Breast epithelium (tissue), 4 donors: ENCODE data around the gene MESP1. TPM values are rescaled to one million over a fixed set of nuclear protein-coding genes. Genes with fewer than 3 reads are reported as not detected.

Experiments used
- DNase-seq, 2 donors: peaks; one replicate each; pipeline ENCODE4 v3.0.0-alpha.2; 2019; ENCODE audit warnings: low spot score in 2 of 2
- H3K27ac ChIP-seq, 2 donors: fragments of 200-600 bp; sonication (generic) in 1 of 2; one replicate each; pipeline ENCODE4 v1.5.1; 2016 to 2019; ENCODE audit warnings: mild to moderate bottlenecking in 1 of 2
- H3K27me3 ChIP-seq, 2 donors: fragments of 200-600 bp; sonication (generic) in 1 of 2; one replicate each; pipeline versions ENCODE4 v1.5.1 to v1.6.0; 2017 to 2019; ENCODE audit warnings: control low read depth in 1 of 2, mild to moderate bottlenecking in 1 of 2
- H3K36me3 ChIP-seq: fragments of 200-600 bp; one replicate; pipeline ENCODE4 v1.5.1; 2019
- H3K4me1 ChIP-seq, 2 donors: fragments of 200-600 bp; sonication (generic); one replicate each; pipeline ENCODE4 v1.5.1; 2016 to 2019; ENCODE audit warnings: control low read depth in 1 of 2
- H3K4me3 ChIP-seq, 3 donors: fragments of 200-600 bp; sonication (generic); 1 replicate in 2 of 3; 2 replicates in 1 of 3; pipeline ENCODE4 v1.5.1; 2016 to 2019; ENCODE audit warnings: mild to moderate bottlenecking in 3 of 3, moderate library complexity in 2 of 3
- H3K9me3 ChIP-seq, 2 donors: fragments of 200-600 bp; sonication (generic) in 1 of 2; one replicate each; pipeline ENCODE4 v1.5.1; 2016 to 2019; ENCODE audit warnings: control low read depth in 1 of 2
- CTCF ChIP-seq, 3 donors: fragments of 450-650 bp; IDR thresholded peaks; one replicate each; pipeline ENCODE4 v1.5.1; 2016 to 2017; ENCODE audit warnings: antibody characterized with exemption in 3 of 3, mild to moderate bottlenecking in 3 of 3, moderate library complexity in 3 of 3
- POLR2A ChIP-seq: fragments of 450-650 bp; IDR thresholded peaks from one replicate; pipeline ENCODE4 v1.6.1; 2016; ENCODE audit warnings: antibody characterized with exemption, mild to moderate bottlenecking, moderate library complexity
- POLR2AphosphoS5 ChIP-seq, 3 donors: sonication (generic); formaldehyde crosslinking; IDR thresholded peaks; one replicate each; pipeline ENCODE4 v1.6.1; 2017; ENCODE audit warnings: antibody characterized with exemption in 3 of 3
- intact Hi-C: fragments of 100-400 bp; cut with DNase I; formaldehyde crosslinking; loops from one replicate; pipeline ENCODE4 v1.15.1; 2023; ENCODE audit warnings: low total_unique reads
- total RNA-seq, 3 donors: library from RNA; depleted of rRNA; stranded (reverse); fragments of >200 nt; gene quantifications; one replicate each; pipeline ENCODE4 v1.1.0, GENCODE V29; 2016

The MESP1 gene
- total RNA-seq, 3 donors from 2014 or later, result 5.9 to 12.8 (median 6.2) TPM

GRCh38 chr15:89751748-89752147 is 699 bp upstream of the MESP1 start:
- intact Hi-C loops, result loop anchor here (10.0 kb wide), 1 partner anchor 107 kb away; no protein-coding TSS in a partner anchor
- Histone ChIP-seq H3K4me1 (peaks cover 0 to 13% of the 10 kb centered on the region in 2 donors), H3K27me3 (no peaks in the 10 kb centered on the region), H3K4me3 (no peak overlapping the region), H3K27ac (peak overlapping the region; percentile 84), H3K36me3 (no peaks in the 10 kb centered on the region), H3K9me3 (no peaks in the 10 kb centered on the region)
- DNase-seq, result peak; percentile 65 to 71
- TF ChIP-seq CTCF (IDR thresholded peaks at IDR 0.05), result no peak
- peak in 1 of 3 donors; percentile 31 for TF ChIP-seq POLR2AphosphoS5 (IDR thresholded peaks at IDR 0.05)
- TF ChIP-seq POLR2A, result no peak

- H3K27ac ChIP-seq, result peak overlapping the region; percentile 84
- peak overlapping the region; percentile 66 to 86 (median 66) for H3K4me3 ChIP-seq
- no peaks in the 10 kb centered on the region for H3K36me3 ChIP-seq
- no peak for DNase-seq
- intact Hi-C loops, result loop anchor here (5.0 to 10.0 kb wide), 2 partner anchors 105 to 127 kb away; no protein-coding TSS in a partner anchor
- TF ChIP-seq POLR2AphosphoS5 (IDR thresholded peaks at IDR 0.05) (no peak), CTCF (IDR thresholded peaks at IDR 0.05) (no peak), POLR2A (no peak)
- no peaks in the 10 kb centered on the region for H3K9me3 ChIP-seq
- H3K27me3 ChIP-seq, result no peaks in the 10 kb centered on the region
- peaks cover 0 to 13% of the 10 kb centered on the region in 2 donors for H3K4me1 ChIP-seq
Measured at GRCh38 chr15:89749951-89750559, 994 bp downstream of the MESP1 start.

- intact Hi-C loops, result loop anchor here (5.0 kb wide), 1 partner anchor 128 kb away; no protein-coding TSS in a partner anchor
- peak overlapping the region in 2 of 3 donors; percentile 66 to 86 for H3K4me3 ChIP-seq
Measured at GRCh38 chr15:89749526-89749925, 1.5 kb downstream of the MESP1 start.

GRCh38 chr15:89749054-89749453 is 2.0 kb downstream of the MESP1 start:
- no peak for DNase-seq
- H3K27me3 ChIP-seq, result no peaks in the 10 kb centered on the region
- TF ChIP-seq POLR2A, result no peak
- TF ChIP-seq POLR2AphosphoS5 (IDR thresholded peaks at IDR 0.05), result no peak
- no peak for TF ChIP-seq CTCF (IDR thresholded peaks at IDR 0.05)
- no peak overlapping the region for H3K4me3 ChIP-seq
- intact Hi-C loops, result loop anchor here (5.0 kb wide), 1 partner anchor 128 kb away; no protein-coding TSS in a partner anchor
- H3K9me3 ChIP-seq, result no peaks in the 10 kb centered on the region
- H3K27ac ChIP-seq, result no peak overlapping the region
- H3K36me3 ChIP-seq, result no peaks in the 10 kb centered on the region
- peaks cover 0 to 13% of the 10 kb centered on the region in 2 donors for H3K4me1 ChIP-seq

More at GRCh38 chr15:89749526-89749925, 1.5 kb downstream of the MESP1 start:
- Histone ChIP-seq H3K27ac (peak overlapping the region in 1 of 2 donors; percentile 84), H3K36me3 (no peaks in the 10 kb centered on the region), H3K27me3 (no peaks in the 10 kb centered on the region), H3K9me3 (no peaks in the 10 kb centered on the region), H3K4me1 (peaks cover 0 to 13% of the 10 kb centered on the region in 2 donors)
- DNase-seq, result no peak
- TF ChIP-seq CTCF (IDR thresholded peaks at IDR 0.05) (no peak), POLR2A (no peak), POLR2AphosphoS5 (IDR thresholded peaks at IDR 0.05) (no peak)
